Activated T-helper 9 cell treated with anti-CD3 and anti-CD28 coated beads, Interleukin-2, amount 50 U/mL, for 16 hours (primary cell): Measurements from ENCODE around the gene TAS2R20.

Experiments used
- DNase-seq: peaks from one replicate; pipeline ENCODE4 v3.0.0-alpha.2; 2020; ENCODE audit warnings: low read depth

TAS2R20 gene

GRCh38 chr12:10959804-10960203, 38.3 kb downstream of the TAS2R20 start:
- DNase-seq = no peak

DNA sequence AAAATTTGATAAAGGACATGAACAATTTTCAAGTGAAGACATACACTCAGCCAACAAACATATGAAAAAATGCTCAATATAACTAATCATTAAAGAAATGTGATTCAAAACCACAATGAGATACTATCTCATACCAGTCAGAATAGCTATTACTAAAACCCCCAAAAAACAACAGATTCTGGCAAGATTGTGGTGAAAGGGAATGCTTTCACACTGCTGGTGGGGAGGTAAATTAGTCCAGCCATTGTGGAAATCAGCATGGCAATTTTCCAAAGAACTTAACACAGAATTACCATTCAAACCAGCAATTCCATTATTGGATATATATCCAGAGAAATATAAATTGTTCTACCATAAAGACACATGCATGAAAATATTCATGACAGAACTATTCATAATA, 40.4 kb downstream of the TAS2R20 start:
- DNase-seq = no peak

DNA sequence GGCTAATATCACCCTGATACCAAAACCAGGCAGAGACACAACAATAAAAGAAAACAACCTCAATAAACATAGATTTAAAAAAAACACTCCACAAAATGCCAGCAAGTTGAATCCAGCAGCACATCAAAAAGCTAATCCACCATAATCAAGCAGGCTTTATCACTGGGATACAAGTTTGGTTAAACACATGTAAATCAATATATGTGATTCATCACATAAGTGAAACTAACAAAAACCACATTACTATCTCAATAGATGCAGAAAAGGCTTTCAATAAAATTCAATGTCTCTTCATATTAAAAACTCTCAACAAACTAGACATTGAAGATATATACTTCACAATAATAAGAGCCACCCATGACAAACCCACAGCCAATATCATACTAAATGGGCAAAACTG, 42.0 kb downstream of the TAS2R20 start:
- DNase-seq = no peak

DNA sequence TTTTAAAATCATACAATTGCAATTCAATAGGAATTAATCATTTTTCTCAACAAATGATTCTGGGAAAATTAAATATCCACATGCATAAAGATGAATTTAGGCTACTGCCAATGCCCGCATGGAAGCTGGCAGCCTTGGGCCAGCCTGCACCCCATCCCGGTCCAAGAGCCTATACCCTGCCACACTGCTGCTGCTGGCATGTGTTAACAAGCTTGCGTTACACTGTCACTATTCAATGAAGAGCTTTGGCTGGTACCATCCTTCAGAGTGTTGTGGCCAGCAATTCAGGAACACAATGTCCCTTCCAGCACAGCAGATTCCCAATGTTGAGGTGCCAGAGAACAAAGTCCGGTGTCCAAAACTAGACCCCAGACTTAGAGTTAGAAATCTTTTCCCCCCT, 45.5 kb downstream of the TAS2R20 start:
- no peak for DNase-seq
